GM13976 (cell line): ENCODE data around the gene RRP12.

ENCODE experiments used
- DNase-seq: peaks from one replicate; pipeline ENCODE4 v3.0.0; 2012; ENCODE audit warnings: low spot score
- in situ Hi-C: fragments of 300-500 bp; cut with MboI; formaldehyde crosslinking; loops from one replicate; pipeline ENCODE4 v1.12.0; 2022; ENCODE audit warnings: low sequenced_read_pairs, mixed read lengths, inconsistent platforms; ENCODE audit not compliant: unreplicated experiment
- TF ChIP-seq, protein P1 (sequence below): IDR thresholded peaks from 2 replicates; pipeline ENCODE4 v1.5.1; 2012; ENCODE audit warnings: borderline replicate concordance, mild to moderate bottlenecking; ENCODE audit not compliant: insufficient read depth; ENCODE audit errors: extremely low read depth, missing control alignments, control extremely low read depth

Gene RRP12

DNA sequence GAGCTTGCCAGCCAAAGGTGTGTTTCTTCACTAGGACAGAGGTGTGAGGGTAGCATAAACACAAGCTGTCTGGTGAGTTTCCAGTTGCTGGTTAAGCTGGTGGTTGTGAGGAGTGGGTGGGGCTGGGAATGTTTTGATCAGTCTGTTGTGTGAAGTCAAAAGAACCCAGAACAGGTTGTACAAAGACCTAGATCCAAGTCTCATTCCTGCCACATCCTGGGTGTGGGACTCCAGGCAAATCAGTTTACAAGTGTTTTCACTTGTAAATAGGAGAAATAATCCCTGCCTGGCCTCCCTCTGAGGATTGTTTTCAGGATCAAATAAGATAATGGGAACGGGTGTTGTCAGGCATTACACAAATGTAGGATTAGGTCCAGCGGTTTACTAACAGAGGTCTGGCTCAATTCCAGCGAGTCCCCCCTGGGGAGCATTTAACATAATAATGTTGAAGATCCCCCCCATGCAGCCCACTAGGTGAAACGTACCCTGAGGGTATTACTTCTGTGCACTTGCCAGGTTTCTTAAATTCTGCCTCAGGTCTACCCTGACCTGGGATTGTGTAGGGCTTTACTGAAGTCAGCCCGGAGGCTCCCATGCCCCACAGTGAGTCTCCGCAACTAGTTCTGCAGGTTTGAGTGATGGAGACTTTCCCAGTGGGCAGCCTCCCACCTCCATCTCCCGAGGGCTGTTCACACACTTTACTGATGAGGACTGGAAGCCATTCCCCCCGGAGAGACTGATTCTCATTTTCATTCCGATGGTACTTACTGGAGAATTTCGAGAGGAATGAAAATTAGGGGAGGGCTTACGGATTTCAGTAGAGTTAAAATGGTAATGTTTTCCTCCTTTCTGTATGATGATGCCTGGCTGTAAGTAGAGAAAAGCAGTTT lies 64.0 kb downstream of the RRP12 start:
- no peak for DNase-seq
- TF ChIP-seq, protein P1, sequence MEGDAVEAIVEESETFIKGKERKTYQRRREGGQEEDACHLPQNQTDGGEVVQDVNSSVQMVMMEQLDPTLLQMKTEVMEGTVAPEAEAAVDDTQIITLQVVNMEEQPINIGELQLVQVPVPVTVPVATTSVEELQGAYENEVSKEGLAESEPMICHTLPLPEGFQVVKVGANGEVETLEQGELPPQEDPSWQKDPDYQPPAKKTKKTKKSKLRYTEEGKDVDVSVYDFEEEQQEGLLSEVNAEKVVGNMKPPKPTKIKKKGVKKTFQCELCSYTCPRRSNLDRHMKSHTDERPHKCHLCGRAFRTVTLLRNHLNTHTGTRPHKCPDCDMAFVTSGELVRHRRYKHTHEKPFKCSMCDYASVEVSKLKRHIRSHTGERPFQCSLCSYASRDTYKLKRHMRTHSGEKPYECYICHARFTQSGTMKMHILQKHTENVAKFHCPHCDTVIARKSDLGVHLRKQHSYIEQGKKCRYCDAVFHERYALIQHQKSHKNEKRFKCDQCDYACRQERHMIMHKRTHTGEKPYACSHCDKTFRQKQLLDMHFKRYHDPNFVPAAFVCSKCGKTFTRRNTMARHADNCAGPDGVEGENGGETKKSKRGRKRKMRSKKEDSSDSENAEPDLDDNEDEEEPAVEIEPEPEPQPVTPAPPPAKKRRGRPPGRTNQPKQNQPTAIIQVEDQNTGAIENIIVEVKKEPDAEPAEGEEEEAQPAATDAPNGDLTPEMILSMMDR: no peak
- in situ Hi-C loops: no loop called here

DNA sequence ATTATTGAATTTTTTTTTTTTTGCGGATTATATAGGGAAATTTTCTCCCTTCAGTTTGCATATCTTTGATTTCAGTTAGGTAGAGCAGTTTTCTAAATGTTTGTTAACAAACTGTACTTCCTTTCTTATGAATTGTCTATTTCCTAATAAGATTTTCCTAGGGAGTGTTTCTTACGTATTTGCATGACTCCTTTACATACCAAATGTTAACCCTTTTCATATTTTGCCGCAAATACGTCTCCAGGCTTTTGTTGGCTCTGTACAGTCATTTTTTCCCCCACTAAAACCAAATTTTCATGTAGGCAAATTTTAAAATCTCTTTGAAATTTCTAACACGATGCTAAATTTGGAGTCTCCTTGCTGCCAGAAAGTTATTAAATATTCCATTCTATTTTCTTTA lies 64.7 kb downstream of the RRP12 start:
- in situ Hi-C loops: no loop called here
- TF ChIP-seq, protein P1: no peak
- no peak for DNase-seq

DNA sequence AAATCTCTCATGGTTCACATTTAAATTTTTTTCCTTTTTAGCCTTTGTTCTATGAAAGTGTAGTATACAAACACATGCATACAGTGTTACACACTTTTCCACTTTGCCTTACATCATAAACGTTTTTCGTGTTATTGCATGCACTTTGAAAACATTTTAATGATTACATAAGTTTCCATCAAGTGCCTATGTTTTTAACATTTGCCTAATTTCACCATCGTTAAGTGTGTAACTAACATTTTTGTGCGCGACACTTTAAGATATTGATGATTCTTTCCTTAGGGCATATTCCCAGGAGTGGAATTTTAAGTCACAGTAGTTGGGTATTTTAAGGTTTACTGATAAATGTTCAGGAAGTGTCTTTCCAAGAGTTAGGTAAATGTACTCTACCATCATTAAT lies 65.1 kb downstream of the RRP12 start:
- in situ Hi-C loops: no loop called here
- DNase-seq: no peak
- TF ChIP-seq, protein P1: no peak

DNA sequence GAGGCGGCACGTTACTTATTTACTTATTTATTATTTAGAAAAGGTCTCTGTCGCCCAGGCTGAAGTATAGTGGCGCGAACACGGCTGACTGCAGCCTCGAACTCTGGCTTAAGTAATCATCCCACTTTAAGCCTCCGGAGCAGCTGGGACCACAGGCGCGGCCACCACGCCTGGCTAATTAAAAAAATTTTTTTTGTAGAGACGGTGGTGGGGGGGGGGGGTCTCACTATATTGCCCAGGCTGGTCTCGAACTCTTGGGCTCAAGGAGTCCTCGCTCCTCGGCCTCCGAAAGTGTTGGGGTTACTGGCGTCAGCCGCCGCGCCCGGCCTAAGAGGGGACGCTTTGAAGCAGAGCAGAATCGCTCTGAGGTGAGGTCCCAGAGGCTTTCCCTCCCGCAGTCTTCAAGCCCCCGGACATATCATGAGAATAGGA lies 65.9 kb downstream of the RRP12 start:
- in situ Hi-C loops: no loop called here
- DNase-seq: no peak
- TF ChIP-seq, protein P1: no peak

DNA sequence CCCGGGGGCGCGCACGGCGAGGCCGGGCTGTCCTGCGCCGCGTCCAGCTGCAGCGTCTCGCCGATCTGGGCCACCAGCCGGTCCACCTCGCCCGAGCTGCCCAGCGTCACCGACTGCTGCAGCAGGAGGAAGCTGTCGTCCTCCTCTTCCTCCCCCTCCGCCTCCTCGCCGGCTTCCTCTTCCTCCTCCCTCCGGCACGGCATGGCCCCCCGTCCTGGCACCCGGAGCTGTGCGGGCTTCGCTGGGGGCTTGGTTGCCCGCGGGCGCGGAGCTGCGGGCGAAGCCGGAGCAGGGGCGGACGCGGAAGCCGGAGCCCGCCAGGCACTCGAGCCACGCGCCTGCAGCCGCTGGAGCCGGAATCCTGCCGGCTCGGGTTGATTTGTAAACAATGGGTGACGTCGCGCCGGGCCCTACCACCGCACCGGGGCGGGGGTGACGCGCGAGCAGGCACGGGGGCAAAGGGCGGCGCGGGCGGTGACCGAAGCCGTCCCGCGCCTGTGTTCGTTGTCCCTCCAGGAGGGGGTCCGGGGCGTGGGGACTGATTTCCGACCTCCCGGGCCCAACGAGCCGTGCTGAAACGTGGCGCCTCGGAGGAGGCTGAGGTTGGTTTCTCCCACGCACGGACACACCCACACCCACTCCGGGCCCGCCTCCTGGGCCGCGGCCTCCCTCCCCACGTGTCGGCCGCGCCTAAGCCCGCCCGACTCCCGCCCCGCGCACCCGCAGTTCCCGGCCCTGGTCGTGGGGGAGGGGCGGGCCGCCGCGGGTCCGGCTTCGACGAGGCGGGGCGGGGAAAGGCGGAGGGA lies 66.6 kb downstream of the RRP12 start, which contains the start of gene FRAT2:
Gene FRAT2 (minus strand): TSS at position 360 of the 806 bp plus-strand sequence. CDS start 157 bp downstream, at position 203.
- peak; percentile 97 for DNase-seq
- in situ Hi-C loops: no loop called here
- TF ChIP-seq, protein P1: no peak

DNA sequence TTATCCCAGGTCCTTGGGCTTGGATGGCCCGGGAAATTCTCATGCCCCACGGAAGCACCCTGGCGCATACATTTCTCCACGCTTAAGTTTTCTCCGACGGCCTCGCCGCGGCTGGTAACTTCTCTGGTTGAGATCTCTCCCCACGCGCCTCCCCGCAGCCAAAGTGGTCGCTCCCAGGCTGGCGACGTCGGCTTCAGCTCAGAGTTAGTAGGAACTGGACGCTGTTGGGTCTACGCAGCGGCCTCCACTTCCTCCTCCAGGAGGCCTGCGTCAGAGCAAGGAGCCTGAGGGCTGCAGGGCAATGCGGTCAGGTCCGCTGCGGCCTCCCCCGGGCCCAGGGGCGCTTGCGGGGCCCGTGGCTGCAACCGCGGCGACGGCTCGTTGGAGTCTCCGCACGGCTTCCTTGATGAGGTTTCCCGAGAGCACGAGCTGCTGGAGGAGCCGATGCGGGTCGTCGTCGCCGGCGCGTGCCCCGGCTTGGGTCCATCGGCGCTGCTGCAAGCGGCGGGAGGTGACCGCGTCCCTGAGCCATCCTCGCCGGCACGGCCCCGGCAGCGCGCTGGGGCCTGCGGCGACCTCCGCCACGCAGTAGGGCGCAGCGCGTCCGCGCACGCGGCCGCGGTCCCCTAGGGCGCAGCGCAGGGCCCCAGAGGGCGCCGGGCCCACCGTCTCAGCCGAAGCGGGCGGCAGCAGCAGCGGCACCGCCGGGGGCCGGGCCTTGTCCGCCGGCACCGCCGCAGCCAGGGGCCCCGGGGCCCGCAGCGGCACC lies 67.4 kb downstream of the RRP12 start:
- in situ Hi-C loops: no loop called here
- peak; percentile 54 for DNase-seq
- TF ChIP-seq, protein P1: no peak
